HG02981 (cell line): ENCODE measurements around the gene FANCC.

ENCODE experiments used
- ATAC-seq: cut with Tn5 transposase; IDR thresholded peaks from one replicate; pipeline ENCODE4 v1.9.1; 2021; ENCODE audit warnings: mild to moderate bottlenecking, moderate library complexity; ENCODE audit not compliant: unreplicated experiment

FANCC gene

DNA sequence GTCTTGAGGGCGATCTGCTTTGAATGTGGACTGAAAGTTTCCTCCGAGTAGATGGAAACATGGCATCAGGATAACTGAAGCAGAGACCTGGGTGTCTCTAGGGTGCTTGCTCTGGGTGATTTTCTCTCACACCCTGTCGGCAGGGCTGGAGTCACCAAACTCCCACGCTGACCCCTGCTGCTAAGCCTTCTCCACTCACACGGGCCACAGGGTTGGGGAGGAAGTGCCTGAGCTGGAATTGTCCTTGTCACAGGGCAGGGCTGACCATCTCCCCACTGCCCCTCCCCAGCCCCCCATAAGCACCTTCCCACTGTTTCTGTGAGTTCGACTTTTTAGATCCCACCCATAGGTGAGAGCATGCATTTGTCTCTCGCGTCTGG is 212.9 kb downstream of the FANCC start:
- ATAC-seq, result no peak

- ATAC-seq, result no peak
These were observed 213.5 kb downstream of the FANCC start for GRCh38 chr9:95103871-95104580.

GRCh38 chr9:95103281-95103771 is 214.2 kb downstream of the FANCC start:
- ATAC-seq, result no peak

- no peak for ATAC-seq
These were observed 214.9 kb downstream of the FANCC start for GRCh38 chr9:95102572-95102971.

DNA sequence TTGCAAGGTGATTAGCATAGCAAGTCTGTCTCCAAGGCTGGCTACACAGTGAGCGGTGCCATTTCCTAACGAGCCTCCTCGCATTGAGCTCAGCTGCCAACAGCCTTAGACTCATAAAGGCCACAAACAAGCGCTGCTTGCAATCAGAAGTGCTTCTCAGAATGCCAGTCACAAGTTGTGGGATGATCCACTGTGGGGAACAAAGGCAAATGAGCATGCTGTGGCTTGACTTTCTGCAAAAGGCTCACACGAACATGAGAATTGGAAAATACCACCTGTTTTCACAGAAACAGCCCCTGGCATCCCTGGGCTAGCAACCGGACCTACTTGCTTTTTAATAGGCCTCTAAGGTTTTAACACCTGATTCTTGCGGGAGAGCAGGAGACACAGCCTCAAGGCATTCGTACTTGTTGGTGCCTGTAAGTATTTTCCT is 215.5 kb downstream of the FANCC start:
- ATAC-seq, result no peak

GRCh38 chr9:95101326-95101725 is 216.2 kb downstream of the FANCC start:
- no peak for ATAC-seq

GRCh38 chr9:95100071-95100627 is 217.4 kb downstream of the FANCC start:
- ATAC-seq, result no peak

DNA sequence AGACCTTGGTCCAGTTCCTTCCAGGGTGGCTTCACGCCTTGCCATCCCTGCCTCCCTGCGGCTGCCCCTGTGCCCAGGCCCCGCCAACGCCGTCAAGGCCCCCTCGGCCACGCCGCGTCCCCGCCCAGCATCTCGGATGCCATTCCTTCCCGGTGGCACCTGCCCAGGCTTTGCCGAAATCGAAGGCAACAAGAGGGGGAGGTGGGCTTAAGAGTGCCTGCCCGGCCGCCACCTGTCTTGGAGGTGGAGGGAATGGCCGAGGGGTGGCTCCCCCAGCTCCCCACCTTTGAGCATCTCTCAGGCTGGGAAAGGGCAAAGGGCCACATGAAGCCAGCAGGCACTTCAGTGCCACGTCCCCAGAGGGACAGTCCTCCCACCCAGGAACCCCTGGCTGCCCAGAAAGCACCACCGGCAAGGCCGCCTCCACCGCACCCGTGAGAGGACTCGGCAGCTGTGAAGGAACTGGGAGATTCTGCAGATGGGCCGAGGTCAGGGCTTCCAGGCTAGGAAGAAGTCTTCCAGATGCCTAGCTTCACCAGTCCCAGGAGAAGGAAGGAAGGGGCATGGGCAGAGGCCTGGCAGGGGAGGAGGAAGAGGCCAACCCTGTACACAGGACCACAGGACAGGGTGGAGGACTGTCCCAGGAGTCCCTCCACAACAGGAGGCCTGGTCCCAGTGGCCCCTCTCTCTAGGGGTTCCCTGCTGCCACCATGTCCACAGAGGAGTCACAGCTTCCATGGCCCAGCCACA is 218.0 kb downstream of the FANCC start:
- no peak for ATAC-seq

GRCh38 chr9:95098391-95098921 is 219.1 kb downstream of the FANCC start:
- no peak for ATAC-seq

DNA sequence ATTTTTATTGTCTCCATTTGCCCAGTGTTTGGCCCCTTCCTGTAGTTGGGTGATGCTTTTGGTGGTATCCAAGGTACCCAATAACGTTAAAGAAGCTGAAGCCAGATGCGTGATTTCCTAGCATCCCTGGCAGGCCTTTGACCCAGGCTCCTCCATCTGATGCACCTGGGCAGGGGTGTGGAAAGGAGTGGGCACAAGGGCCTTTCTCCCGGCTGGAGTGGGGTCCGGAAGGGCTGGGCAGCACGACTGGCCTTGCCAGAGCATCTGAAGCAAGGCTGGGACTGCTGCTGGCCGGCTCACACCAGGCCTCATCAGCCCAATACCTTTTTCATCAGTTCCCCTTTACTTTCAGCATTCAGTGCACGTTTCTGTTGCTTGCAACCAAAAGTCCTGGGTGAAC is 220.2 kb downstream of the FANCC start:
- no peak for ATAC-seq

GRCh38 chr9:95096807-95097206 is 220.7 kb downstream of the FANCC start:
- no peak for ATAC-seq

DNA sequence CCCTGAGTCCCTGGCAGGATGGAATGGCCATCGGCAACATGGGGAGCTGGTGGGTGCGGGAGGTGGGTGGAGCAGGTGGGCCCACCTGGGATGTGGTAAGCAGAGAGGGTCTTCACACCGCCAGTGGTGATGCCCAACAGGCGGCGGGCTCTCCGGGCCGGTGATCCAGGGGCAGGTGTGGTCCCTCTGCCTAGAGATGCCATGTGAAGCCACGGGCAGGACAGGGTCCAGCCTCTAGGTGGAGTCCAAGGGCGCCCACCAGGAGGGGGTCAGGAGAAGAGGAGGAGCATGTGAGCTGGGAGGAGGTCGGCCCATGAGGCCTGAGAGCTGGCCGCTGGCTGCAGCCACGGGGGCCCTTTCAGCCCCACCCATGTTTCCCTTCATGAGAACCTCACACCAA is 221.1 kb downstream of the FANCC start:
- no peak for ATAC-seq

DNA sequence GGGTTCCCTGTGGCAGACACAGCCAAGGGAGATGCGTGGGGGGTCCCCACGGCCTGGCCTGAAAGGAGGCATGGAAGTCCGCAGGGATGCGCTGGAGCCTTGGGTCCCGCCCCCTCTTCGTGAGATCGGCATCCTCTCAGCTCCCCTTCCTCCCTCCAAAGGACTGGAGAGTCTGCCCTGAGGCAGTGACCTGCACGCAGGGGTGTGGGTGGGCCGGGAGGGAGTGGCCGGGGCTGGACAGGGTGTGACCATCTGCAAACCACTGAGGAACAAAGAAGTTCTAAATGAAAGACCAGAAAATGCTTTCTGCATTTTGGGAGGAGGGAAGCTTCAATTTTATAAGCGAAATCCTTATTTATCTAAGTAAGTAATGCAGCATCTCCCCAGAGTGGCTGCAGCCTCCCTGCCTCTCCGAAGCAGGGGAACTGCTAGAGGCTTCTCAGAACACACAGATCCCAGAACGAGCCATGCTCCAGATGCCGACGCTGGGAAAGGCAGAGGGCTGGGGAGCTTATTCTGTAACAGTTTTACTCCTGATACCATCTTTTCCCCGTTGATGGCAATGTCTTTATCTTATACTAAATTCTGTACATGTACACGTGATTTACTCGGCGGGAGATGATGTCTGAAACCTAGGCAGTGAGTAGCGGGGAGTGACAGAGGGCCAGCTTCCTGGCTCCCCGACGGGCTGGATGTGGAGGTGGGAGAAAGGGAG is 221.7 kb downstream of the FANCC start:
- ATAC-seq, result no peak

- no peak for ATAC-seq
These were observed 223.5 kb downstream of the FANCC start for GRCh38 chr9:95094002-95094401.

DNA sequence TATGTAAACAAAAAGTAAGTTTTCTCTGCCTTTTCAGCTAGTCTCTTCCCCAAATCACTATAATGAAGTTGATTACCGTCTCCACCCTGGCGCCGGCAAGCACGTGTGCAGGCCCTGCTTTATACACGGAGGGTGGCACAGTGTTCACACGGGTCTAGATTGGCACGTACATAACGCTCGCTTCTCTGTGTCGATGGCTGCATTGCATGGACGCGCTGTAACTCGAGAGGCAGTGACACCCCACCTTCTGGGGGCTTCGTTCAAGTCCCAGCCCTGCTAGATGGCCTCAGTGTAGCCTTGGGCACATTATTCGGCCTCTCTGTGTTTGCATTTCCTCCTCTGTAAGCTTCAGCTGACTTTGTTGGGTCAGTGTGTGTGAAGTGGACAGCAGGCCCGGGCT is 223.9 kb downstream of the FANCC start:
- no peak for ATAC-seq

- ATAC-seq, result no peak
These were observed 225.0 kb downstream of the FANCC start for GRCh38 chr9:95092262-95093072.

- ATAC-seq, result no peak
These were observed 225.8 kb downstream of the FANCC start for GRCh38 chr9:95091601-95092261.

DNA sequence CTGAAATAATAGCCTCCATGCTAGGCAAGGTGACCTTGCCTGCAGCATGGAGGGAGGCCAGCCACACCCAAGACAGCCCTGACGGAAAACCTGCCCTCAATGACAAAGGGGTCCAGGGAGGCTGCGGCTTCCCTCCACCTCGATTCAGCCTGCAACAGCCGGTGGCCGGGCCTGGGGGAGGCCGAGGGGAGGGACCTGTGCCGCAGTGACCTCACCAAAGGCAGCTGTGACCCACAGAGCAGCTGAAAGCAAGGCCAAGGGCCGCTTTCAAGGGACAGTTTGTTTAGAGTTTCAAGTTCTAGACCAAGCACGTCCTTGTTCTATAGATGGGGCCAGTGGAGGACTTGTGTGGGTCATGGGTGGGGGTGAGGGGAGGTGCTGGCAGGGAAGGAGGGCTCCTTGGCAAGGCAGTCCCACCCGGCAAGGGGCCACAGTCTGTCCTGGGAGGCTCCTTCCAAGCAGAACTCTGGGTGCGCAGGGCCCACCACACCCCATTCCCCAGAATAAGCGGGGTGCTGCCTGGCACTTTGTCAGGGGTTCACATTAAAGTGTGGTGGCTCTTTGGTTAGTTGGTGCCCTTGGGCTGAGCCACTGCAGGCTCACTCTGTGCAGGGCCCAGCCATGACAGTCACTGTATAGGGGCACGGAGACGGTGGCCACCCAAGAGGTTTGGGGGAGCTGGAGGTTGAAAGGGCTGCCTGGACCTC is 226.5 kb downstream of the FANCC start:
- no peak for ATAC-seq
